HepG2 (cell line): ENCODE data around the gene RASGRF1. TPM values are rescaled to one million over a fixed set of nuclear protein-coding genes. Genes with fewer than 3 reads are reported as not detected.

ENCODE experiments used
- ATAC-seq: fragments of 200-7000 bp; cut with Tn5 transposase; 3 replicates; pipeline ENCODE4 v1.9.1; 2020; ENCODE audit warnings: mild to moderate bottlenecking, moderate library complexity
- BruUV-seq: library from RNA; stranded (reverse); fragments of 400-500 nt; replicated peaks from 2 replicates; lab custom pipeline; 2021; lab: Mats Ljungman, UMichigan
- CTCF ChIA-PET: fragments of 300-600 bp; formaldehyde crosslinking; extraction: SDS; loops from one replicate; lab custom pipeline; 2021; ENCODE audit warnings: low total read pairs, inconsistent platforms, low intra/inter-chr PET ratio; lab: Yijun Ruan, JAX
- POLR2A ChIA-PET: fragments of 350-600 bp; sonication (Branson Sonifier 250); formaldehyde crosslinking; loops from one replicate; lab custom pipeline; 2020; ENCODE audit warnings: antibody characterized with exemption, inconsistent platforms; lab: Yijun Ruan, JAX
- DNase-seq: peaks from one replicate; pipeline ENCODE4 v3.0.0-alpha.2; 2015; ENCODE audit warnings: low spot score
- FAIRE-seq: peaks from 3 replicates; lab custom pipeline; 2011; peaks lifted over from hg19 to GRCh38; lab: Jason Lieb, UNC
- H2AFZ ChIP-seq: one replicate; pipeline ENCODE4 v1.6.1; 2011; ENCODE audit warnings: low read length, inconsistent platforms
- H3K27ac ChIP-seq: fragments of 300-600 bp; 3 replicates; pipeline ENCODE4 v1.8.0; 2011; ENCODE audit warnings: mixed run types, mild to moderate bottlenecking, mixed read lengths, low read length, inconsistent platforms; ENCODE audit not compliant: insufficient read depth; ENCODE audit errors: extremely low read length
- H3K27me3 ChIP-seq, 2 experiments: fragments of 200-600 bp in 1 of 2; 2 replicates in 1 of 2; 3 replicates in 1 of 2; pipeline versions ENCODE4 v1.6.0 to v1.8.0; 2011; ENCODE audit warnings: low read length in 2 of 2, mild to moderate bottlenecking in 2 of 2, moderate library complexity in 2 of 2, inconsistent platforms in 1 of 2; ENCODE audit not compliant: insufficient read depth in 2 of 2, control insufficient read depth in 1 of 2
- H3K36me3 ChIP-seq, 2 experiments: fragments of 200-600 bp in 1 of 2; replicated peaks in 1 of 2; 2 replicates in 1 of 2; 3 replicates in 1 of 2; pipeline versions ENCODE4 v1.5.1 to v1.8.0; 2011; ENCODE audit warnings: low read length in 2 of 2, inconsistent platforms in 1 of 2; ENCODE audit not compliant: insufficient read depth in 2 of 2, control insufficient read depth in 1 of 2
- H3K4me1 ChIP-seq: 2 replicates; pipeline ENCODE4 v1.5.1; 2012; ENCODE audit warnings: low read length, inconsistent platforms; ENCODE audit not compliant: insufficient read depth
- H3K4me2 ChIP-seq: 2 replicates; pipeline ENCODE4 v1.6.0; 2011; ENCODE audit warnings: low read depth, low read length, inconsistent platforms
- H3K4me3 ChIP-seq, 3 experiments: fragments of 200-600 bp in 1 of 3; sonication (generic), shearing (Covaris generic) in 1 of 3; replicated peaks in 1 of 3; 2 replicates each; pipeline ENCODE4 v1.5.1; 2011 to 2016; ENCODE audit warnings: low read length in 3 of 3, inconsistent platforms in 2 of 3, low read depth in 2 of 3, mild to moderate bottlenecking in 2 of 3, control low read depth in 1 of 3, mixed read lengths in 1 of 3; ENCODE audit not compliant: insufficient read depth in 1 of 3
- H3K79me2 ChIP-seq: one replicate; pipeline ENCODE4 v1.6.1; 2011; ENCODE audit warnings: low read length, inconsistent platforms; ENCODE audit not compliant: insufficient read depth
- H3K9ac ChIP-seq: 2 replicates; pipeline ENCODE4 v1.6.0; 2011; ENCODE audit warnings: mild to moderate bottlenecking, low read depth, low read length, inconsistent platforms; ENCODE audit not compliant: insufficient read depth
- H3K9me3 ChIP-seq: 2 replicates; pipeline ENCODE4 v1.5.1; 2012; ENCODE audit warnings: mild to moderate bottlenecking, low read length
- H4K20me1 ChIP-seq: 2 replicates; pipeline ENCODE4 v1.6.0; 2011; ENCODE audit warnings: inconsistent platforms, mild to moderate bottlenecking, low read length, moderate library complexity; ENCODE audit not compliant: insufficient read depth
- E2F1 ChIP-seq: sonication (generic); formaldehyde crosslinking; IDR thresholded peaks from 2 replicates; pipeline ENCODE4 v1.5.0; 2020; ENCODE audit warnings: missing genetic modification reagents
- FOXP4 ChIP-seq: sonication (generic); formaldehyde crosslinking; IDR thresholded peaks from 2 replicates; pipeline ENCODE4 v1.4.0; 2020; ENCODE audit warnings: missing genetic modification reagents
- KLF12 ChIP-seq: sonication (generic); formaldehyde crosslinking; IDR thresholded peaks from 2 replicates; pipeline ENCODE4 v1.4.0; 2020; ENCODE audit warnings: missing genetic modification reagents, borderline replicate concordance
- POLR2A ChIP-seq, 2 experiments: IDR thresholded peaks; 2 replicates each; pipeline ENCODE4 v1.6.1; 2011; ENCODE audit warnings: low read depth in 2 of 2, low read length in 2 of 2, mild to moderate bottlenecking in 1 of 2, moderate library complexity in 1 of 2; ENCODE audit not compliant: insufficient read depth in 1 of 2
- ZFP36L2 ChIP-seq: sonication (generic); formaldehyde crosslinking; IDR thresholded peaks from 2 replicates; pipeline ENCODE4 v1.4.0; 2020; ENCODE audit warnings: missing genetic modification reagents
- ZNF800 ChIP-seq: sonication (generic); formaldehyde crosslinking; IDR thresholded peaks from 2 replicates; pipeline ENCODE4 v1.4.0; 2020; ENCODE audit warnings: missing genetic modification reagents
- ZNF883 ChIP-seq: sonication (generic); formaldehyde crosslinking; IDR thresholded peaks from 2 replicates; pipeline ENCODE4 v1.5.1; 2020; ENCODE audit warnings: mild to moderate bottlenecking, missing genetic modification reagents; ENCODE audit errors: not compliant biosample characterization
- WGBS: methylation state at CpG from one replicate; pipeline ENCODE4 v1.1.6; 2017; ENCODE audit warnings: low lambda C conversion rate; 5-methylcytosine and 5-hydroxymethylcytosine counted together
- in situ Hi-C: cut with HindIII; loops from 2 replicates; pipeline ENCODE4 v1.10.0; 2017; ENCODE audit warnings: low pct_unique_long_range_greater_than_20kb; ENCODE audit not compliant: extremely low pct_ligation_motif_present
- intact Hi-C: fragments of 100-400 bp; cut with micrococcal nuclease; formaldehyde crosslinking; loops from one replicate; pipeline ENCODE4 v1.10.0; 2022; ENCODE audit not compliant: unreplicated experiment
- polyA plus RNA-seq, 8 experiments: library from polyadenylated mRNA; depleted of rRNA in 3 of 8; stranded (reverse) in 7 of 8; unstranded in 1 of 8; fragments of >200 nt; fragmentation: Illumina TruSeq in 4 of 8; extraction: Trizol in 4 of 8; gene quantifications; 2 replicates each; pipeline versions ENCODE4 v1.2.1 to v1.2.3, GENCODE V29; 2011 to 2016; ENCODE audit warnings: low read depth in 4 of 8, missing spikeins in 1 of 8, mixed read lengths in 1 of 8; ENCODE audit not compliant: insufficient read depth in 1 of 8
- total RNA-seq, 5 experiments: library from RNA; depleted of rRNA; stranded (reverse); fragments of >200 nt; fragmentation: Illumina TruSeq; extraction: Trizol; gene quantifications; 2 replicates each; pipeline ENCODE4 v1.2.3, GENCODE V29; 2016; ENCODE audit warnings: low read depth in 1 of 5

Gene RASGRF1
- total and polyA plus RNA-seq, 2 of the 13 experiments (the other 11 are each of a cell fraction or from before 2014, with no cell fraction given), result 0.55 to 3.0 TPM

- peak in 1 of 2 experiments; percentile 48; a peak in 1 of 4 replicates for TF ChIP-seq POLR2A (IDR thresholded peaks at IDR 0.05; ENCODE audit: insufficient read depth in 1 of 2, low read depth in 2 of 2, low read length in 2 of 2)
- TF ChIP-seq, all 625 proteins: peak for 7
Measured at GRCh38 chr15:78925956-78926743, 164.4 kb downstream of the RASGRF1 start (continued).

DNA sequence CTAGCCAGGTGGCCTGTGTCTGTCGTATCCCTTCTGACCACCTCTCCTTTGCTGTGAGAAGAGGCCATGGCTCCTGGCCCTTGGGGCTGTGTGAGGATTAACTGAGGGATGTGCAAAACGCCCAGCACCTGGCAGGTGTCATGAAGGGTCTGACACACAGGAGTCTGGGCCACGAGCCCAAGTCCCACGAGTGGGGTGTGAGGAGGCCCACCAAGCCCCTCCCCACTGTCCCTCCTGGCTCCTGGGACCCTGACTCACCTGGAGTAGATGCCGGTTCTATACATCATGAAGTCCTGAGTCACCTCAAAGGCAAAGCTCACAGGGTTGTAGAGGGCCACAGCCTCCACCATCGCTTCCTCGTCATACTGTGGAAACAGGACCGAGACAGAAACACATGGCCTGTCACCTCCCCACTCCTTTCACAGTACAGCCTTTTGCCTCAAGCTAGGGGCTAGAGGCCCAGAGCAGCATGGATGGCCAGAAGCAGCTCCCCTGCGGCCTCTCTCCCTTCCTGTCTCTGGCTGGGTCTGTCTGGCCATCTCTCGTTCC is 165.4 kb downstream of the RASGRF1 start:
- Histone ChIP-seq H4K20me1 (no peaks in the 10 kb centered on the region), H3K36me3 (peaks cover 30 to 74% of the 10 kb centered on the region in 2 experiments; a peak in 4 of 5 replicates), H3K4me1 (no peaks in the 10 kb centered on the region), H3K27ac (no peak overlapping the region), H3K4me2 (no peak overlapping the region), H3K4me3 (no peak overlapping the region), H2AFZ (no peak overlapping the region), H3K9ac (no peak overlapping the region), H3K9me3 (no peaks in the 10 kb centered on the region), H3K79me2 (no peaks in the 10 kb centered on the region), H3K27me3 (no peaks in the 10 kb centered on the region)
- no TSS peak for BruUV-seq
- no peak for DNase-seq
- CTCF ChIA-PET, result no interaction called here
- TF ChIP-seq ZNF800, result no peak
- TF ChIP-seq FOXP4 (CRISPR knock-in tag), result no peak
- no peak for TF ChIP-seq E2F1 (CRISPR knock-in tag)
- TF ChIP-seq KLF12 (CRISPR knock-in tag), result no peak
- no peak for TF ChIP-seq ZFP36L2 (CRISPR knock-in tag)
- no peak for TF ChIP-seq ZNF883 (CRISPR knock-in tag)
- TF ChIP-seq POLR2A (IDR thresholded peaks at IDR 0.05; ENCODE audit: insufficient read depth in 1 of 2, low read depth in 2 of 2, low read length in 2 of 2), result peak in 1 of 2 experiments; percentile 13; a peak in 1 of 4 replicates
- POLR2A ChIA-PET, result interaction anchor here (1.0 to 1.1 kb wide), 2 partner anchors 18 to 64 kb away, joined by 3 read pairs; no protein-coding TSS in a partner anchor
- intact Hi-C loops (no loop called here), in situ Hi-C loops (no loop called here)
- 94% methylated on average over 9 of the region's 10 CpGs for WGBS
- ATAC-seq, result no peak
- no peak for FAIRE-seq
